SIG-M5 treated with dmso at 0.1 percent for 504 hours (cell line): Measurements from ENCODE around the gene ZG16.

Source experiments
- DNase-seq: peaks from one replicate; lab custom pipeline; 2025; ENCODE audit not compliant: unreplicated experiment; lab: John Stamatoyannopoulos, UW

The ZG16 gene

DNA sequence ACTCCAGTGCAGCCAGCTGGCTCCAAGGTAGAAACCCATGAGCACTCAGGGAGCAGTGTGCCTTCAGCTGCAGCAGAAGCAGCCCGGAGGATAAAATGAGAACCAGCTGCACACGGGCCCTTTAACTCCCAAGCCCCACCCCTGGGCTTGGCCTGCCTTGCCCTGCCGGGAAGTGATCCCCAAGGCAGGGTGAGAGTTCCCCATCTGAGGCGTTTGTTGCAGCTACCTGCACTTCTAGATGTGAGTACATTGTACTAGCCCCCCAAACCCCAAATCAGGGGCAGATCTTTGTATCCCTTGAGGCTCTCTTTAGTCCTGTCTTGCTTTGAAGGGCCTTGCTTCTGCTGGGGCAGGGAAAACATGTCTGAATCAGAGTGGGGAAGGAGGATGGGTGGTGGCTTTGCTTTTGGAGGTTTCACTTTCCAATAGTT, 42.2 kb downstream of the ZG16 start, which contains the start of gene MVP:
TSS of gene MVP (plus strand) at position 192 of the 431 bp plus-strand sequence. CDS start 10,088 bp downstream, outside the sequence.
- DNase-seq = peak; percentile 74

DNA sequence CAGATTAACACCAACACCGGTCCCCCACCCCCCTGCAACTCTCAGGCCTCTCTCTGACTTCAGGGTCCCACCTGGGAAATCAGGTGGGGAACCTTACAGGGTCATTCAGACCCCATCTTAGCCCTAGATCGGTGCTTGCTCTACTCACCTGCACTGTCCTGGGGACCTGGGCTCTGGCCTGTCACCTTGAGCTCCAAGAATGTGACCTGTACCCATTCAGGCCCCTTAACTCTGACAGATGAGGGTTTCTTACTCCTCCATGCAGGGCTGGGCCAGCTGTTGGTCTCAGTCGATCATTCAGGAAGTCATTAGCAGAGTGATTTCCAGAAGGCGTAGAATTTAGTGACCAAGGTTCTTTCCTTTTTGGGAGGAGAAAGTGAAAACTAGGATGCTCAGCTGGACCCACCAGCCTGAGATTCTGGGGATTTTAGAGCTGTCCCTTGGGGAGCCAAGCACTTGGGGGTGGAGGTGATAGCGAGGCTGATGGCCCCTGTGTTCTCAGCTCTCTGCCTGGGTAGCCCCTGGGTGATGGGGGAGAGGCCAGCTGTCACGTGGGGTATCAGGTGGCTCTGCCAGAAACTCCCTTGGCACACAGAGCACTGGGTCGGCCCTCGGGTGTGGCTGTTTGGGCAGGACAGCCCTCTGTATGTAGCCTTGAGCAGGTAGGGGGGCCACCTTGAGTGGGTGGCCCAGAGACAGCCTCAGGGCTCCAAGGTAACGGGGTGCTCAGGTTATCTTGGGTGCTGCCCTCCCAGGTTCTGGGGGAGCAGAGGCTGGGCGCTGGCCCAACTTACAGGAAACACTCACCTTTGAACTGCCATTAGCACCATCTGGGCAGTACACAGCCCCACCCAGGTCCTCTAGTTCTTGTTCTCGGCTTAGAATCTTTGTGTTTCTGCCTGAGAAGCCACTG, 42.9 kb downstream of the ZG16 start:
- no peak for DNase-seq

DNA sequence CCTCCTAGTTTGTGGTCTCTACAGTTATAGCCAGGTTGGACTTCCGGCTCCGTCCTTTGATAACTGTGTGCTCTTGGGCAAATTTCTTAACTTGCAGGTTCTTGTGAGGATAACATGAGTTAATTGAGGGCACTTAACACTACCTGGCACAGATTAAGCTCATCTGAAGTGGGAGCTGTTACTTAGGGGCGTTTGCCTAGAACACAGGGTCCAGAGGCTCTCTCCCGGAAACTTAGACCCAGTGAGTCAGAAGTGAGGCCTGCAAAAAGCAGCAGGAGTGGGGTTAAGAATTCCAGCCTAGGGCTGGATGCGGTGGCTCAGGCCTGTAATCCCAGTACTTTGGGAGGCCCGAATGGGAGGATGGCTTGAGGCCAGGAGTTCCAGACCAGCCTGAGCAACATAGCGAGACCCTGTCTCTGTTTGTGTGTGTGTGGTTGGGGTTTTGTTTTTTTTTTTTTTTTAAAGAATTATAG, 43.6 kb downstream of the ZG16 start:
- no peak for DNase-seq

DNA sequence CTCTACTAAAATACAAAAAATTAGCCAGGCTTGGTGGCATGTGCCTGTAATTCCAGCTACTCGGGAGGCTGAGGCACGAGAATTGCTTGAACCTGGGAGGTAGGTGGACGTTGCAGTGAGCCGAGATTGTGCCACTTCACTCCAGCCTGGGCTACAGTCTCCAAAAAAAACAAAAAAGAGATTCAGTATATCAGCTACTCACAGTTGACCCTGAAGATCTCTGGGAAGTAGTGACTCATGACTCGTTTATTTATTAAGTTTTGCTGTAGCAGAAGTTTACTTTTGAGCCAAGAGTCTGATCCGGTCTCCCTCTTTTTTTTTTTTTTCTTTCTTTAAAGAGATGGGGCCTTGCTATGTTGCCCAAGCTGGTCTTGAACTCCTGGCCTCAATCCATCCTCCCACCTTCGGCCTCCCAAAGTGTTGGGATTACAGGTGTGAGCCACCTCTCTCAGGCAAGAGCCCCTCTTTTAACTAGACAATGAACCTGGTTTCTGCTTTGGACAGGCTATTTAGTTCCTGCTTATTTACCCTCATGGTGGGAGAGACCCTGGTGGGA, 46.6 kb downstream of the ZG16 start:
- no peak for DNase-seq

DNA sequence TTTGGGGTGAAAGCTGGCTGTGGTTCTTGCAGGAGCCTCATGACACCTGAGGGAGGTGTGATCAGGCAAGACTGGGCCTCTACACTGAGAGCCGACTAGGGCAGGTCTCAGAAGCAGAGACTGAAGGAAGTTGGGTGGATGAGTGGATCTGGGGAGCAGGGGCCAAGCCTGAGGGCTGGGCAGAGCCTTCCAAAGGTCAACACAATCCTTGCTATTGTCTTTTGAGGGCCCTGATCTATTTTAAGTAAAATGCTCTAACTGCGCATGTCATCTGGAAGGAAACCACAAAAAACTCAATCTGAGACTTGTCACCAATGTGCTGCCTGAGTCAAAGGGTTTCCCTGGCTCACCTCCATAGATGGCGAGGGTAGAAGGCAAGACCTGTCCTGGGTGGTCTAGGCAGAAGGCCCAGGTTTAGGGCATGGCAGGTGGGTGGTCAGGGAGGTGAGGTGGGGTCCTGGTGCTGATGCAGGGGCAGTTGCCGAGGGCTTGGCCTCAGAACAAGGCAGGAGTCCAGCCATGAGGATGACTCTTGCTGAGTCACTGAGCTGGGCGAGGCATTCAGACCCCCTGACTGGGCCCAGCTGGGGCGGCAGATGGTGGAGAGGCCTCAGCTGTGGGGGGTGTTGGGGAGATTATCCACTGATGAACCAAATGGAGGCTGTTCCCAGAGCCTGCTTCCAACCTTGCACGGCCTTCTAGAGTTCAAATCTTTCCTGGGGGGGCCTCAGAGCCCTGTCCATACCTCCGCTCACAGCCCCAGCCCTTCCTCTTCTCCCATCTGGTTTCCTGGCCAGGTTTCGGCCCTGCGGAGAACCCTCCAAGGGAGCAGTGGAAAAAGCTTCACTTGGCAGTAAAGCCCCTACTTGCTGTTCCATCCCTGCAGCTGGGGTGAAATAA, 47.3 kb downstream of the ZG16 start:
- DNase-seq = no peak

DNA sequence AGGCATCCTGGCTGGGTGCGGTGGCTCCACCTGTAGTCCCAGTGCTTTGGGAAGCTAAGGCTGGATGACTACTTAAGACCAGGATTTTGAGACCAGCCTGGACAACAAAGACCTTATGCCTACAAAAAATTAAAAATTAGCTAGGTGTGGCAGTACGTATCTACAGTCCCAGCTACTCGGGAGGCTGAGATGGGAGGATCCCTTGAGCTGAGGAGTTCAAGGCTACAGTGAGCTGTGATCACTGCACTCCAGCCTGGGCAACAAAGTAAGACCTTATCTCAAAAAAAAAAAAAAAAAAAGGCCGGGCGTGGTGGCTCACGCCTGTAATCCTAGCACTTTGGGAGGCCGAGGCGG, 48.3 kb downstream of the ZG16 start:
- DNase-seq = no peak

DNA sequence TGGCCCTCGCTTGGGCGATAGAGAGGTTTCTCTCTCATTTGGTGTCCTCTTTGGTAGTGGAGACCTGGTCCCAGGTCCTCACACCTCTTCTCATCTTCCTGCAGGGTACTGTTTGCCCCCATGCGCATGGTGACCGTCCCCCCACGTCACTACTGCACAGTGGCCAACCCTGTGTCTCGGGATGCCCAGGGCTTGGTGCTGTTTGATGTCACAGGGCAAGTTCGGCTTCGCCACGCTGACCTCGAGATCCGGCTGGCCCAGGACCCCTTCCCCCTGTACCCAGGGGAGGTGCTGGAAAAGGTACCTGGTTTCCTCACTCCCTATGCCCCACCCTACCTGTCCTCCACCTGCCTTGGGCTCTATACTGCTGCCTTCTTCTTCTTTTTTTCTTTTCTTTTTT, 52.7 kb downstream of the ZG16 start:
- DNase-seq = no peak

DNA sequence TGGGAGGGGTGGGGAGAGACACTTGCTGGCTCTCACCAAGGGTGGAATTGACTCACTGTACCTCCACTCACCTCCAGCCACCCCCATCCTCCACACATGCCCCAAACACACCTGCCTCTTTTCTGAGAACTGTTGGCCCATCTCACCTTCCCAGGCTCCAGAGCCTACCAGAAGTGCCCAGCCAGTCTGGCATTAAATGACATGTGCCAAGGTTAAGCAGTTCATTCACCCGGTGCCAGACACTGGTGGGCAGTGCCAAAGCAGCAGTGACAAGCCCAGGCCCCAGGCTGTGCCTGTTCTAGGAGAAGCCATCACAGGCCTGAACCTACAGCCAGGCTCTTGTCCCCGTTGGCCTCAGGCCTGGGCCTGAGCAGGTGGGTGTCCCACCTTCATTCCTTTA, 53.4 kb downstream of the ZG16 start:
- no peak for DNase-seq
